Endometrium (tissue), 2 donors: ENCODE measurements around the gene DLG4.

Experiments used
- FAIRE-seq: peaks from 2 replicates; lab custom pipeline; 2012; peaks lifted over from hg19 to GRCh38; lab: Jason Lieb, UNC
- donor health status: control.
- donor health status: control.

The DLG4 gene

GRCh38 chr17:7229504-7229903, 9.9 kb upstream of the DLG4 start:
- no peak for FAIRE-seq

GRCh38 chr17:7228920-7229319, 9.3 kb upstream of the DLG4 start:
- no peak for FAIRE-seq

- FAIRE-seq, result no peak
These were observed 7.4 kb upstream of the DLG4 start for GRCh38 chr17:7226721-7227710.

GRCh38 chr17:7225711-7226331, 6.2 kb upstream of the DLG4 start:
- no peak for FAIRE-seq

- FAIRE-seq, result no peak
These were observed 5.0 kb upstream of the DLG4 start for GRCh38 chr17:7224661-7225111.

GRCh38 chr17:7224110-7224509, 4.5 kb upstream of the DLG4 start:
- FAIRE-seq, result no peak

- no peak for FAIRE-seq
These were observed 3.7 kb upstream of the DLG4 start for GRCh38 chr17:7223375-7223774.

GRCh38 chr17:7222972-7223292, 3.3 kb upstream of the DLG4 start:
- no peak for FAIRE-seq

GRCh38 chr17:7222093-7222971, 2.7 kb upstream of the DLG4 start:
- FAIRE-seq, result no peak

- no peak for FAIRE-seq
These were observed 1.8 kb upstream of the DLG4 start for GRCh38 chr17:7221278-7222092.

GRCh38 chr17:7220593-7221277, 1.1 kb upstream of the DLG4 start:
- FAIRE-seq, result no peak

GRCh38 chr17:7219229-7219811, 316 bp downstream of the DLG4 start:
- no peak for FAIRE-seq

GRCh38 chr17:7218758-7219157, 878 bp downstream of the DLG4 start:
- FAIRE-seq, result no peak

- no peak for FAIRE-seq
These were observed 1.5 kb downstream of the DLG4 start for GRCh38 chr17:7218166-7218565.

- no peak for FAIRE-seq
These were observed 2.3 kb downstream of the DLG4 start for GRCh38 chr17:7217113-7217987.

GRCh38 chr17:7216242-7217112, 3.2 kb downstream of the DLG4 start:
- no peak for FAIRE-seq

- FAIRE-seq, result no peak
These were observed 3.9 kb downstream of the DLG4 start for GRCh38 chr17:7215652-7216180.

- peak; percentile 89 for FAIRE-seq
These were observed 4.4 kb downstream of the DLG4 start for GRCh38 chr17:7215136-7215638.
